GM12878 (cell line): Measurements from ENCODE around the gene SVEP1. TPM values are rescaled to one million over a fixed set of nuclear protein-coding genes. Genes with fewer than 3 reads are reported as not detected.

Experiments
- ATAC-seq: fragments of 200-7000 bp; cut with Tn5 transposase; 3 replicates; pipeline ENCODE4 v1.9.1; 2020; ENCODE audit warnings: mild to moderate bottlenecking, moderate library complexity
- BruUV-seq: library from RNA; stranded (reverse); fragments of 400-500 nt; replicated peaks from 2 replicates; lab custom pipeline; 2021; lab: Mats Ljungman, UMichigan
- CTCF ChIA-PET: fragments of 300-600 bp; sonication (Branson Sonifier 250); formaldehyde crosslinking; extraction: SDS; loops from one replicate; lab custom pipeline; 2021; ENCODE audit warnings: inconsistent platforms; lab: Yijun Ruan, JAX
- POLR2A ChIA-PET: fragments of 350-600 bp; formaldehyde crosslinking; extraction: SDS; loops from one replicate; lab custom pipeline; 2021; ENCODE audit warnings: inconsistent platforms; lab: Charles Lee
- RAD21 ChIA-PET: fragments of 300-600 bp; sonication (Branson Sonifier 250); formaldehyde crosslinking; loops from one replicate; lab custom pipeline; 2023; ENCODE audit warnings: antibody characterized with exemption; ENCODE audit not compliant: unreplicated experiment; lab: Charles Lee
- SMC1A ChIA-PET: fragments of 300-600 bp; sonication (Branson Sonifier 250); formaldehyde crosslinking; loops from one replicate; lab custom pipeline; 2023; ENCODE audit not compliant: unreplicated experiment, uncharacterized antibody; lab: Charles Lee
- DNase-seq: peaks from one replicate; pipeline ENCODE4 v3.0.0-alpha.2; 2011; ENCODE audit warnings: low read depth, low spot score
- FAIRE-seq: peaks from 3 replicates; lab custom pipeline; 2011; peaks lifted over from hg19 to GRCh38; lab: Jason Lieb, UNC
- H2AFZ ChIP-seq: 2 replicates; pipeline ENCODE4 v1.6.0; 2011; ENCODE audit warnings: low read depth, low read length, control low read depth; ENCODE audit not compliant: control insufficient read depth
- H3K27ac ChIP-seq: 2 replicates; pipeline ENCODE4 v1.5.1; 2011; ENCODE audit warnings: control low read depth; ENCODE audit not compliant: control insufficient read depth, insufficient read depth
- H3K27me3 ChIP-seq, 2 experiments: replicated peaks in 1 of 2; 2 replicates each; pipeline versions ENCODE4 v1.6.0 to v1.6.1; 2011; ENCODE audit warnings: low read length in 1 of 2; ENCODE audit not compliant: control insufficient read depth in 2 of 2, insufficient read depth in 2 of 2
- H3K36me3 ChIP-seq, 2 experiments: 2 replicates each; pipeline ENCODE4 v1.5.1; 2011; ENCODE audit warnings: low read length in 1 of 2; ENCODE audit not compliant: control insufficient read depth in 2 of 2, insufficient read depth in 2 of 2
- H3K4me1 ChIP-seq: 2 replicates; pipeline ENCODE4 v1.6.1; 2011; ENCODE audit warnings: mild to moderate bottlenecking, low read length, moderate library complexity, mixed read lengths; ENCODE audit not compliant: control insufficient read depth, insufficient read depth
- H3K4me2 ChIP-seq: 2 replicates; pipeline ENCODE4 v1.6.0; 2011; ENCODE audit warnings: control low read depth; ENCODE audit not compliant: control insufficient read depth, insufficient read depth
- H3K4me3 ChIP-seq: fragments of 200-600 bp; sonication (generic); 2 replicates; pipeline ENCODE4 v1.5.1; 2016
- H3K79me2 ChIP-seq: 2 replicates; pipeline ENCODE4 v1.6.0; 2011; ENCODE audit warnings: low read length; ENCODE audit not compliant: control insufficient read depth, insufficient read depth
- H3K9ac ChIP-seq: 2 replicates; pipeline ENCODE4 v1.8.0; 2011; ENCODE audit warnings: low read length, control low read depth, mixed read lengths; ENCODE audit not compliant: control insufficient read depth, insufficient read depth
- H3K9me3 ChIP-seq: replicated peaks from 3 replicates; pipeline ENCODE4 v1.5.1; 2011; ENCODE audit warnings: mild to moderate bottlenecking, low read length; ENCODE audit not compliant: control insufficient read depth, insufficient read depth
- H4K20me1 ChIP-seq: 2 replicates; pipeline ENCODE4 v1.6.0; 2011; ENCODE audit not compliant: control insufficient read depth, insufficient read depth
- E2F8 ChIP-seq: fragments of 450-650 bp; IDR thresholded peaks from 2 replicates; pipeline ENCODE4 v1.6.1; 2018; ENCODE audit warnings: mild to moderate bottlenecking, low read depth, moderate library complexity; ENCODE audit not compliant: partially characterized antibody
- FOXK2 ChIP-seq: fragments of 450-650 bp; IDR thresholded peaks from 2 replicates; pipeline ENCODE4 v1.6.1; 2017; ENCODE audit warnings: mild to moderate bottlenecking, moderate library complexity
- GATAD2B ChIP-seq: fragments of 450-650 bp; conservative IDR thresholded peaks from 2 replicates; pipeline ENCODE4 v1.6.1; 2017; ENCODE audit warnings: low read depth, mild to moderate bottlenecking, moderate library complexity
- NR2C2 ChIP-seq: IDR thresholded peaks from 2 replicates; pipeline ENCODE4 v1.6.1; 2011; ENCODE audit warnings: borderline replicate concordance, low read depth; ENCODE audit not compliant: control insufficient read depth, insufficient read length
- SMC3 ChIP-seq: IDR thresholded peaks from 2 replicates; pipeline ENCODE4 v1.6.1; 2011; ENCODE audit warnings: low read length, improper control_type of control experiment, borderline replicate concordance
- STAT3 ChIP-seq: IDR thresholded peaks from 2 replicates; pipeline ENCODE4 v1.6.1; 2011; ENCODE audit warnings: low read depth, low read length, improper control_type of control experiment
- ZBTB40 ChIP-seq: fragments of 450-650 bp; IDR thresholded peaks from 2 replicates; pipeline ENCODE4 v1.6.1; 2016; ENCODE audit warnings: mild to moderate bottlenecking, moderate library complexity, borderline replicate concordance
- ZNF274 ChIP-seq: IDR thresholded peaks from one replicate; pipeline ENCODE4 v1.8.0; 2011; ENCODE audit not compliant: insufficient read length, insufficient read depth
- ZSCAN29 ChIP-seq: fragments of 450-650 bp; IDR thresholded peaks from 2 replicates; pipeline ENCODE4 v1.6.1; 2017; ENCODE audit warnings: mild to moderate bottlenecking, moderate library complexity
- ZZZ3 ChIP-seq: IDR thresholded peaks from 2 replicates; pipeline ENCODE4 v1.6.1; 2011; ENCODE audit warnings: low read depth; ENCODE audit not compliant: control insufficient read depth, insufficient read length
- WGBS: methylation state at CpG from one replicate; pipeline ENCODE4 v1.1.6; 2016; ENCODE audit warnings: low lambda C conversion rate; ENCODE audit not compliant: insufficient replicate concordance, insufficient coverage; ENCODE audit errors: missing lambda C conversion rate; 5-methylcytosine and 5-hydroxymethylcytosine counted together
- in situ Hi-C: fragments of 300-500 bp; cut with MboI; formaldehyde crosslinking; loops from 9 replicates; pipeline ENCODE4 v1.14.3; 2018; ENCODE audit warnings: mixed read lengths
- intact Hi-C: fragments of 100-400 bp; cut with micrococcal nuclease; formaldehyde crosslinking; loops from one replicate; pipeline ENCODE4 v1.14.2; 2022; ENCODE audit not compliant: unreplicated experiment
- polyA plus RNA-seq, 11 experiments: library from polyadenylated mRNA; depleted of rRNA in 4 of 11; unstranded in 6 of 11; stranded (reverse) in 5 of 11; fragments of >200 nt; fragmentation: Nextera tagmentation in 4 of 11; fragmentation: Illumina TruSeq in 1 of 11; extraction: Ambion mirVana in 4 of 11; extraction: Trizol in 1 of 11; gene quantifications; 1 replicate in 1 of 11; 2 replicates in 10 of 11; pipeline versions ENCODE4 v1.2.1 to v1.2.3, GENCODE V29; 2011 to 2016; ENCODE audit warnings: inconsistent platforms in 2 of 11, missing spikeins in 2 of 11, low read depth in 1 of 11
- total RNA-seq, 4 experiments: library from RNA; depleted of rRNA in 3 of 4; stranded (reverse); fragments of >200 nt in 3 of 4; fragmentation: Illumina TruSeq in 1 of 4; extraction: Trizol in 1 of 4; gene quantifications; 2 replicates each; pipeline versions ENCODE4 v1.2.1 to v1.2.3, GENCODE V29; 2013 to 2021

The SVEP1 gene
- total and polyA plus RNA-seq, 10 of the 15 experiments (the other 5 are each of a cell fraction or from before 2014, with no cell fraction given) = under 0.01 to 0.05 (median 0.01) TPM; not detected in 5

GRCh38 chr9:110410961-110411360 lies 168.6 kb downstream of the SVEP1 start:
- FAIRE-seq = no peak
- WGBS = 57% methylated on average over 5 of the region's 5 CpGs
- BruUV-seq = no TSS peak
- Histone ChIP-seq H3K9me3 (no peaks in the 10 kb centered on the region), H3K4me1 (no peaks in the 10 kb centered on the region), H3K4me3 (no peak overlapping the region), H3K36me3 (no peaks in the 10 kb centered on the region), H2AFZ (no peak overlapping the region), H4K20me1 (no peaks in the 10 kb centered on the region), H3K27ac (no peak overlapping the region), H3K9ac (no peak overlapping the region), H3K27me3 (no peaks in the 10 kb centered on the region), H3K79me2 (no peaks in the 10 kb centered on the region), H3K4me2 (no peak overlapping the region)
- ChIA-PET POLR2A (no interaction called here), CTCF (interaction anchor here (1.0 kb wide), 1 partner anchor 17 kb away, joined by 6 read pairs; no protein-coding TSS in a partner anchor), SMC1A (no interaction called here), RAD21 (no interaction called here)
- TF ChIP-seq SMC3 (no peak), FOXK2 (no peak), NR2C2 (no peak), ZSCAN29 (no peak), ZBTB40 (no peak), ZZZ3 (no peak), E2F8 (no peak), GATAD2B (no peak), STAT3 (no peak), ZNF274 (no peak)
- intact Hi-C loops (no loop called here), in situ Hi-C loops (no loop called here)
- ATAC-seq = no peak
- DNase-seq = no peak
